Stimulated activated CD4-positive, alpha-beta T cell treated with anti-CD3 and anti-CD28 coated beads, Interleukin-4, amount 100 ng/mL, for 1 hour (primary cell): ENCODE results near the gene SMIM1.
A peak's percentile ranks its signal among the peaks of the same experiment; 100 is the strongest.

Experiments used
- DNase-seq: peaks from one replicate; pipeline ENCODE4 v3.0.0-alpha.2; 2020

Gene SMIM1

GRCh38 chr1:3772715-3773571, at the start of gene SMIM1:
TSS of gene SMIM1 (plus strand) at chr1:3772749. CDS start at chr1:3775374, 2,625 bp downstream.
- no peak for DNase-seq

GRCh38 chr1:3722846-3723245, 49.7 kb upstream of the SMIM1 start:
- no peak for DNase-seq

GRCh38 chr1:3724416-3725030, 48.0 kb upstream of the SMIM1 start:
- DNase-seq: peak; percentile 82

GRCh38 chr1:3725366-3725765, 47.2 kb upstream of the SMIM1 start:
- no peak for DNase-seq

- DNase-seq: peak; percentile 15
These were observed 45.3 kb upstream of the SMIM1 start for GRCh38 chr1:3727042-3727824.

- DNase-seq: no peak
These were observed 44.4 kb upstream of the SMIM1 start for GRCh38 chr1:3727825-3728776.

GRCh38 chr1:3729594-3730542, 42.7 kb upstream of the SMIM1 start:
- DNase-seq: no peak

- no peak for DNase-seq
These were observed 41.9 kb upstream of the SMIM1 start for GRCh38 chr1:3730543-3731247.

GRCh38 chr1:3731583-3732433, 40.7 kb upstream of the SMIM1 start:
- no peak for DNase-seq

GRCh38 chr1:3732434-3733093, 40.0 kb upstream of the SMIM1 start:
- DNase-seq: no peak

GRCh38 chr1:3733094-3733882, 39.3 kb upstream of the SMIM1 start:
- no peak for DNase-seq

GRCh38 chr1:3733883-3734589, 38.5 kb upstream of the SMIM1 start:
- DNase-seq: no peak

- no peak for DNase-seq
These were observed 37.9 kb upstream of the SMIM1 start for GRCh38 chr1:3734602-3735001.

GRCh38 chr1:3735027-3735681, 37.4 kb upstream of the SMIM1 start:
- no peak for DNase-seq

GRCh38 chr1:3735688-3736087, 36.9 kb upstream of the SMIM1 start:
- no peak for DNase-seq

- DNase-seq: no peak
These were observed 36.4 kb upstream of the SMIM1 start for GRCh38 chr1:3736131-3736561.

- no peak for DNase-seq
These were observed 35.8 kb upstream of the SMIM1 start for GRCh38 chr1:3736708-3737107.
